NT2/D1 (cell line): ENCODE results near the gene EML4.

Experiments used
- YY1 ChIP-seq: IDR thresholded peaks from 2 replicates; pipeline ENCODE4 v1.6.1; 2011; ENCODE audit not compliant: insufficient read length, insufficient read depth
- ZNF274 ChIP-seq: IDR thresholded peaks from 2 replicates; pipeline ENCODE4 v1.6.1; 2011; ENCODE audit warnings: mild to moderate bottlenecking, low read depth, low read length

GRCh38 chr2:42147641-42148274, 21.4 kb upstream of the EML4 start:
- TF ChIP-seq ZNF274 (no peak), YY1 (no peak)
